Cardiac septum (tissue), 1 donor: ENCODE results near the gene SMARCC2. TPM values are rescaled to one million over a fixed set of nuclear protein-coding genes. Genes with fewer than 3 reads are reported as not detected.
A peak's percentile ranks its signal among the peaks of the same experiment; 100 is the strongest.
"Not testable (repeated sequence)": the region's sequence is repeated elsewhere in the genome, so short reads cannot be mapped to it uniquely, and the experiment has no call there.

Experiments
- DNase-seq: peaks from one replicate; pipeline ENCODE4 v3.0.0-alpha.2; 2020; ENCODE audit warnings: low spot score
- intact Hi-C: fragments of 100-400 bp; cut with DNase I; formaldehyde crosslinking; loops from one replicate; pipeline ENCODE4 v1.14.0; 2022
- total RNA-seq: library from RNA; stranded (reverse); fragmentation: NEBNext Ultra II Directional; extraction: Animal tissue kit (Norgen Biotek cat#: 25700); gene quantifications from one replicate; pipeline ENCODE4 v1.2.1, GENCODE V29; 2021
- donor health status: DM: no; HTN: no; CAD: no.

Gene SMARCC2
- total RNA-seq, 1 donor from 2014 or later, result 71.5 TPM

DNA sequence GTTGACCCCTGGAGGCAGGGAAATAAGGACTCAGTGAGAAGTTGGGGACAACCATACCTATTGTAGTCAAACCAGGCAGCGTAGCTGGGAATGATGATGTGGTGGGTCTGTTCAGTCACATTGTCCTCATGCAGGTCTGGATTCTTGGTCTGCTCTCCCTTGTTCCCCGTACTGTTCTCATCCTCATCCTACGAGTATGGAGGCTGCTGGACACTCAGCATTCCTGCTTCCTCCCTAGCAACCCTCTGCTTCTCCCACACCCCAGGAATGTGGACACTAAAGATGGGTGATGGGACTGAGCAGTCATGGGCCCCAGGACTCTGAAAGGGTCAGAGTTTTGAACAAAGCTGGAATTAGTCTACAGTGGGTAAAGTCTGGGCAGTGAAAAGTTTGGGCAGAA lies 10.9 kb downstream of the SMARCC2 start:
- intact Hi-C loops, result no loop called here
- no peak for DNase-seq

DNA sequence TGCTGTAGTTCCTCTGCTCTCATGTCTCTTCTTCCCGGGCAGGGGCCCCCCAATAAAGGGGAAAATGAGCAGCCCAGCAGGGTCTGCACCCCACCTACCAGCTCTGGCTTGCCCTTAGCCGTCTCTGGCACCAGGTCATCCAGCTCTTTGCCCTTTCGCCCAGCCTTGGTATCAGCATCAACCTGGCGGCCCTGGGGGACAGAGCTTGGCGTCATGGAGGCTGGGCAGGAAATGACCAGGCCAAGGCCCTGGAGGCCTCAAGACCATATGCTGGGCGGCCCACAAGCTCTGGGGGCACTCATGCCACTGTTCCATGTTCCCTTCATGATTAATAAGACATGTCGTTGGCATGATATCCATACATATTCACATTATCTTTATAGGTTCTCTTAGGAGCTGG lies 16.4 kb downstream of the SMARCC2 start:
- DNase-seq, result no peak
- intact Hi-C loops, result no loop called here

DNA sequence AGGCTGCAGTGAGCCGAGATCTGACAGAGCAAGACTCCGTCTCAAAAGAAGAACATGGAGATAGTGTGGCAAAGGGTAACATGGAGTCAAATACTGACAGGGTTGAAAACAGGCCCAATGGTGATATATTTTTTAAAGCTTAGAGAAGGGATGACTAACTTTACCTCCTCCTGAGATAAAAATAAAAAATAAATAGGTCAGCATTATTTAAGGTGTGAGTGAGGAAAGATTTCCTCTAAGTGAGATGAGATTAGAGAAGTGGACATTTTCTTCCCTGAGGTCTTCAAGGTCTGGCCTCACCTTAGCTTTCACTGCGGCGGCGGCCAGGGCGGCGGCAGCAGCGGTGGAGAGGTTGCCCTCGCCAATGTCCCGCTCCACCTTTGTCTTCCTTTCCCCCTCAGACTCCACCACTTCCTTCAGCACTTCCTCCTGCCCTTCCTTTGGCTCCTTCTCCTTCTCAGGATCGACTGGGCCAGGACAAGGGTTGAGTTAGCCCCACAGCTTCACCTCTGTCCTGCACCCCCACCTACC lies 20.0 kb downstream of the SMARCC2 start:
- intact Hi-C loops, result no loop called here
- no peak for DNase-seq

DNA sequence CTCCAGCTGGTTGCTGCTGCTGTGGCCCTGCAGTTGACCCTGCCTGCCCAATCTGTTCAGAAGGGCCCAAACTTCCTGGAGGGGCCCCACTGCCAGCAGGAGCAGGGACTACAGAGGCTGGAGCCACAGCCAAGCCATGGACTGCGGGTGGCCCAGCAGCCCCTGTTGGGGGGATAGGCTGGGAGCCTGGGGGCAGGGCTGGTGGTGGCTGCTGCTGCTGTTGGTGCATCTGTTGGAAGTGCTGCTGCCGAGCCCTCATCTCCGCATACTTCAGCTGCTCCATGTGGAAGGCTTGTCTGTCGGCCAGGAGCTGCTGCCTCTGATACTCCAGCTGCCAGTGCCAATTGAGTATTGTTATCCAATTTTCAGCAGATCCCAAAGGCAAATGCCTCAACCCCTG lies 23.9 kb downstream of the SMARCC2 start:
- no peak for DNase-seq
- intact Hi-C loops, result no loop called here

DNA sequence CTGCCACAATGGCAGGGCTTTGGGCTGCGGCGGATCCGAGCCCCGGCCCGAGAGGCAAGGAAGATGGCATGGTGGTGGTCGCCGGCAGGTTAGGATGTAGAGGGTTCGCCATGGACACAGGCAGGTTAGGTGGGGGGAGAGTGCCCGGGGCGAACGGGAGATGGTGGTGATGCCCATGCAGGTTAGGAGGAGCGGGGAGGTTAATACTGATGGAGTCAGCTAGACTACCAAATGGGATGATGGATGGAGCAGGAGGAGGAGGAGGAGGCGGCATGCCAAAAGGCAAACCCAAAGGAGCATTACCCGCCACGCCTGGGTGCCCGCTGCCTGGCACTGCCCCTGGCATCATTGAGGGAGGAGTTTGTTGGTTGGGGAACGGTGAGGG lies 24.9 kb downstream of the SMARCC2 start:
- DNase-seq, result no peak
- intact Hi-C loops, result no loop called here

DNA sequence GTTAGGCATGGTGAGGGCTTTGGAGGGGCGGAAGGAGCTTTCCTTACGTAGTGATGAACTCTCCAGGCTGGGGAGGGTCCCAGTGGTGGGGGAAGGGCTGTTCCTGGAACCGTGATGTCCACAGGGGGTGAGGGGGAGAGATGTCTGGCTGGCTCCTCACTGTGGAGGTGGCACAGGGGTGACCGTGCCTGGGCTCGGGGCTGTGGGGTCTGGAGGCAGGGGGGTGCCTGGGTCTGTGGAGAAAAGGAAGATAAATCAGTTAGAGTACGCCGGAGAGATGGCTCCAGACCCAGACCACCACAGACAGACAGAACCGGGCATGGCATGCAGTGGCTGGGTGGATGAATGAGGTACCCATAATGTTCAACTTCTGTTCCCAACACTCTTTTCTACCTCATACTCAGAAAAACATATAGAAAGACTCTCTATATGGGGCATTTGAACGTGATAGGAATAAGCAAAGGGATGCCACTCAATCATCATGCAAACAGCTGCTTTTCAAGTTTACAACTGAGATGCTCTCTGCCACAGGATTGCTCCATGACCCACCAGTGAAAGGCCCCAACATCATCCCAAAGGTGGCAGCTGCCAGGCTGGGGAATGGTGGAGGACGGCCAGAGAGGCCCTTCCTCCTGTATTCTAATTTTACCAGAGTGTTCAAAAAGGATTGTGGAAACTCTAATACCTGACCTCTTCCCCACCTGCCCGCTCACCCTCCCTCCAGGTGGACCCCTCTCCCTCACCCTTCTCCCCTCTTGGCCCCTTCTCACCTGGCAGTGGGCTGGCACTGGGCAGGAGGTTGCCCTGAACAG lies 25.5 kb downstream of the SMARCC2 start:
- DNase-seq, result no peak
- intact Hi-C loops, result no loop called here

DNA sequence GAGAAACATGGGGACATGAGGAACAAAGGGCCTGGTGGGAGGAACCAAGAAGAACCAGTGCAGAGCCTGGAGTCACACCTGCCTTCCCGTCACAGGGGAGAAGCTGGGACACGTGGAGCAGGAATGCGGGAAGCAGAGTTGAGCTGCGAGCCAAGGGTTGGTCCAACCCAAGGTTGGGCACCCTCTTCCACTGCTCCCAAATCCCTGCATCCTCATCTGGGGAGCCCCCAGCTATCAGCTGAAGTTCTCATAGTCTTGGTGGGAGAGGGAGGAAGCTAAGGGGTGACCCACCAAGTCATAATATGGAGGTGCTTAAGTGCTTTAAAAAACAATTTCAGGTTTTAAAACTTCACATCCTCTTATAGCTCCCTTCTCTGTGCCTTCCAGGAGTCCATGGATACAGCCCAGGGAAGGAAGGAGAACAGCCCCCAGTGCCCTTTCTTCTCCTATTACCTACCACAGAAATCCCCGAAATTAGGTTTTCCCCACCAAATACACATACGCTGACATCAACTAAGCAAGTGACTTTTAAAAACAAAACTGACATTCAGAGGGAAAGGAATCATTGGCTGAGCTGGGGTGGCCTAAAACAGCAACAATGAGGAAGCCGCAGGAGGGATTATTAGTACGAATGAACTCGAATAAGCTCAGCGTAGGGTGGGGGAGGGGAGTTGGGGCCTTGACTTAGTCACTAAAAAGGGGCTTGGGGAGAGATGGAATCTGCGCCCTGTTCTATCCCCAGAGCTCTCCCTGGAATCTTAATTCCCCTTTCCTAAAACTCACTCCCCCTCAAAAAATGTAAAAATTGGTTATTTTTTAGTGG lies 26.6 kb downstream of the SMARCC2 start:
- intact Hi-C loops, result no loop called here
- no peak for DNase-seq

DNA sequence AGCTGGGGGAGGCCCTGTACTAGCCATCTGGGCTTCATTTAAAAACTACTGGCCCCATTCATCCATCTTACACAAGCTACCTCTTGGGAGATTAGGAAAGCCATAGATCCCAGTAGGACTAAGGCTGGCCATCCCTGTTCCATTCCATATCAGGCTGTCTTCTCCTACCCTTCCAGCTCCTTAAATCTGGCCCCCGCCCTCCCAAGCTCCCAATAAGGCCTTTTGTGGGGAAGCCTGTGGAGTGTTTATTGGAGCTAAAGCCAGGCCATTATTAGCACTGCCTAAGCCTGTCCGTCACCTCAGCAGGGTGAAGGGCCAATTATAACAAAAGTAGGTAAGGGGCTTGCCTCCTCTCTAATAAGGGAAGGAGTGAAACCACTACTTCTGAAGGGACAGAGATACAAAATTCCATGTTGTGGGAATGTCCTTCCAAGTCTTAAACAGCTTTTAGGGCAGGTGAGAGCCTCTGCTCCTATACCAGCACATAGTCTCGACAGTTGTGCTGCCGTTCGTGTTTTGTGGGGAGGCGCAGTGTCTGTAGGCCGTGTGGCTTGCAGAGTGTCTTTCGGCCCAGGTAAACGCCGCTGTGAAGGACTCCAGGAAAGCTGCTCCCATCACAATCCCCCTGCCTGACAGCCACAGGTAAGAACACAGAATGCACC lies 27.5 kb downstream of the SMARCC2 start:
- intact Hi-C loops, result no loop called here
- DNase-seq, result no peak

DNA sequence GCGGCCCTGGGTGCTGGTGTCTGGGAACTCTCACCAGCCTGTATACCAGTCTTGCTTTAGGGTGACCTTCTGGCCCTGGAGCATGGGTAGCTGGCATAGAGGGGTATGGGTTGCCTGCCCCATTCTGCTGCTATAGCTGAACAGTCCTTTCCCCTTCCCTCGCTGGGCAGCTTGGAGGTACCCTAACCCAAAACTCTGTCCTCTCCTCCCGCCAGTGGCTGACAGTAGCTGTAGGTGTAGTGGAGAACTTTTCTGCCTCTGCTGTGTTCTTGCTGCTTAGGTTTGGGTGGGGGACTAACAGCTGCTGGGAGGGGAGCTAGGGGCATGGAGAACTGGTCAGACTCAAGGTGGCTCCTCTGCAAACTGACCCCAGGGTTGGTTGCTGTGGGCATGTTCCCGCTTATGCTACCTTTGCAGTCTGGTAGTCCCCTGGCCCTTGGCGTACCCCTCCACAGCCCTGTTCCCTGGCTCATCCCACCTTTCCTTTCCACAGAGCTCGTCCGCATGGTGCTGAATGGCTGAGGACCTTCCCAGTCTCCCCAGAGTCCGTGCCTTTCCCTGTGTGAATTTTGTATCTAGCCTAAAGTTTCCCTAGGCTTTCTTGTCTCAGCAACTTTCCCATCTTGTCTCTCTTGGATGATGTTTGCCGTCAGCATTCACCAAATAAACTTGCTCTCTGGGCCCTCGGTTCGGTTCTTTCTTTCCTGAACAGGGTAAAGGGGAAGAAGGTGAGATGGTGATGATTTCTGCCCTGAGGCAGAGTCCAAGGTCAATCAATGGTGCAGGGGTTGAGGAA lies 28.2 kb downstream of the SMARCC2 start:
- intact Hi-C loops, result no loop called here
- no peak for DNase-seq

DNA sequence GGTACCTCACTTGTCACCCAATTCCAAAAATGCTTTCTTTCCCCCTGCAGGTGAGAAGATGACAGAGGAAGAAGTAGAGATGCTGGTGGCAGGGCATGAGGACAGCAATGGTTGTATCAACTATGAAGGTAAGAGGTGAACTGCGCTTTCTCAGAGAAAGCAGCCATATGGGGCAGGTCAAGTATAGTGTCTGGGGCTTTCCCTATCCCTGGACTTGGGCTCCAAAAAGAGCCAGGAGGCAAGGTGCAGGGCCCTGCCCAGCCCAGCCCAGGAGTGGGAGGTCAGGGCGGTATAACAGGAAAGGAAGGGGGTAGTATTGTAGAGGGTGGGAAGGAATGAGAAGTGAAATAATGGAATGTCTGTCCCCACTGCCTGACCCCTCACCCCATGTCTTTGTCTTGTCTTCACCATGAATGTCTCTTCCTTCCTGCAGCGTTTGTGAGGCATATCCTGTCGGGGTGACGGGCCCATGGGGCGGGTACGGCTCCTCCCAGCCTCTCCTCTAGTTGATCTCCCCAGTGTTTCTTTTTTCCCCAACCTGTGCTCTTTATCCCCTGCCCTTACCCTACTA lies 29.0 kb downstream of the SMARCC2 start:
- intact Hi-C loops, result no loop called here
- no peak for DNase-seq

DNA sequence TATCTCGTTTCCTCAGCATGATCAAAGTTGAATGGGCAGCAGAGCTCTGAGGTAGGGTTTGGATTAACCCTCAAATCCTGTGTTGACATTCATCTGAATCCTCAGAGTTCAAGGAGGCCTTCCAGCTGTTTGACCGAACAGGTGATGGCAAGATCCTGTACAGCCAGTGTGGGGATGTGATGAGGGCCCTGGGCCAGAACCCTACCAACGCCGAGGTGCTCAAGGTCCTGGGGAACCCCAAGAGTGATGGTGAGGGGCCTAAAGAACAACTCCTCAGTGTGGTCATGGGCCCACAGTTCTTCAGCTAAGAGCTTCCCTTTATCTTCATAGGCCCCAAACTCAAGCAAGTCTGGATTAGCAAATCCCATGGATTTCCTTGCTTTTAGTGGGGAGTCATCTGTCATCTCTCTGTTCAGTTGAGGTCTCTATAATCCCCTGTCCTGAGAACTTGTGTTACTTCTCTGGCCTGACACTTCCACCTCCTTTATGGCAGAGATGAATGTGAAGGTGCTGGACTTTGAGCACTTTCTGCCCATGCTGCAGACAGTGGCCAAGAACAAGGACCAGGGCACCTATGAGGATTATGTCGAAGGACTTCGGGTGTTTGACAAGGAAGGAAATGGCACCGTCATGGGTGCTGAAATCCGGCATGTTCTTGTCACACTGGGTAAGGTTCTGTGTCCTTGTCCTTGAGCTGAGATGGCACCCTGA lies 29.6 kb downstream of the SMARCC2 start:
- intact Hi-C loops, result loop anchor here (2.0 kb wide), 3 partner anchors 29 to 41 kb away; partner anchors contain the start of genes SMARCC2 and ZC3H10
- no peak for DNase-seq

DNA sequence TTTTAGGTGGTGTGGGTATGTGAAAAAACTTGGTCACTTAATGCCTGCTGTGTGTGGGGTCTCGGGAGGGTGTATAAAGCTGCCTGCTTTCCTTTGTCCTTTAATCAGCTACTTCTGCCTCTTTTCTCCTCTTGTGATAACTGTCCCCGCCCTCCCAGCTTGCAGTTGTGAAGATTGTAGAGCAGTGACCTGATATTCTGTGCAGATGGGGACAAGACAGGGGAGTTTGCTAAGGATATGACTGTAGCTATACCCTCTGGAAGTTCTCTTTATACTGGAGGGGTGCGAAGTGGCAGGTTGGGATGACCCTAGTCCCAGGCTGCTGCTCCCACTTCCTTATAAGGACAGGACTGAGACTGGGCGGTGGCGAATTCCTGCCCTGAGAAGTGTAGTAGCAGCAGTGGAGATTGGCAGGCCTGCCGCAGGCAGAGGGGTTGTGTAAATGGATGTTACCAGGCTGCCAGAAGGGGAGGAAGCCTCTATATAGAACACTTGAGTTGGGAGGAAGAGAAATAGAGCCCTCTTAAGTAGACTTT lies 30.3 kb downstream of the SMARCC2 start:
- DNase-seq, result peak; percentile 92
- intact Hi-C loops, result loop anchor here (2.0 kb wide), 3 partner anchors 30 to 40 kb away; partner anchors contain the start of genes SMARCC2 and ZC3H10

DNA sequence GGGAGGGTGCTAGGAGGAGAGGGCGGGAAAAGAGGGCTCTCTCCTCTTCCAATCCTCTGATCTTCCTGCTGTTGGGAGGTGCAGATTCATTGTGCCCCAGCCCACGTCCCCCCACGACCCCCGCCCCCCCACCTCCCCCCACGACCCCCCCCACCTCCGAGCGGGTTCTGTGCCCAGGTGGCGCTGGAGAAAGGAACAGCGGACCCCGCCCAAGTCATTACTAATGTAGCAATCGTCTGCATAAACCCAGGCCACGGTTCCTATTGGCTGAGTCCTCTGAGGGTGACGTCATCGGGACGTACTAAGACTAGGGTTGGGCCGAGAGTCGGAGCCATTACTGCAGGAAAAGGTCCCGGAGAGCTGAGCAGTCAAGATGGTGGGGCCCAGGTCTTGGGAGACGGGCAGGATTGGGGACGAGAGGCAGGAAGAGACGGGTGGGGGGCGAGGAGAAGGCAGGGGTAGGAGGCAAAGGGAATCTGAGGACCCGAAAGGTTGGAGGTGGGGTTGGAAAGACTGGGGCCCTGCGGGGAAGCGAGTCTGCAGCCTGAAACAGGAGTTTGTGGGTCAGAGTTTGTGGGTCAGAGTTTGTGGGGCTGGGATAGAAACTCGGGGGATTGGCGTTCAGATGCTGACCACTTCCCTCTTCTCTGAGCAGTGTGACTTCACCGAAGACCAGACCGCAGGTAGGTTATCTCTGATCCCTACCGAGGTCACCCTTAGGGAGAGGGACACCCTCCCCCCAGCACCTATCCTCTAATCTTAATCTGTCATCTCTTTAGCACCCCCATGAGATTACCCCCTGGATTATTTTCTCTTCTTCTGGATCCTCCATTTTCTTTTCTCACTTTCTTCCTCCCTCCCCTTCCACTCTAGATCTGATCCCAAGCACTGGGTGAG lies 31.0 kb downstream of the SMARCC2 start, which contains the start of gene MYL6:
Gene MYL6 (plus strand): TSS at position 331 of the 897 bp plus-strand sequence. CDS start 43 bp downstream, at position 374.
- peak; percentile 99 for DNase-seq
- intact Hi-C loops, result loop anchor here (2.0 kb wide), 3 partner anchors 31 to 39 kb away; partner anchors contain the start of genes SMARCC2 and ZC3H10

DNA sequence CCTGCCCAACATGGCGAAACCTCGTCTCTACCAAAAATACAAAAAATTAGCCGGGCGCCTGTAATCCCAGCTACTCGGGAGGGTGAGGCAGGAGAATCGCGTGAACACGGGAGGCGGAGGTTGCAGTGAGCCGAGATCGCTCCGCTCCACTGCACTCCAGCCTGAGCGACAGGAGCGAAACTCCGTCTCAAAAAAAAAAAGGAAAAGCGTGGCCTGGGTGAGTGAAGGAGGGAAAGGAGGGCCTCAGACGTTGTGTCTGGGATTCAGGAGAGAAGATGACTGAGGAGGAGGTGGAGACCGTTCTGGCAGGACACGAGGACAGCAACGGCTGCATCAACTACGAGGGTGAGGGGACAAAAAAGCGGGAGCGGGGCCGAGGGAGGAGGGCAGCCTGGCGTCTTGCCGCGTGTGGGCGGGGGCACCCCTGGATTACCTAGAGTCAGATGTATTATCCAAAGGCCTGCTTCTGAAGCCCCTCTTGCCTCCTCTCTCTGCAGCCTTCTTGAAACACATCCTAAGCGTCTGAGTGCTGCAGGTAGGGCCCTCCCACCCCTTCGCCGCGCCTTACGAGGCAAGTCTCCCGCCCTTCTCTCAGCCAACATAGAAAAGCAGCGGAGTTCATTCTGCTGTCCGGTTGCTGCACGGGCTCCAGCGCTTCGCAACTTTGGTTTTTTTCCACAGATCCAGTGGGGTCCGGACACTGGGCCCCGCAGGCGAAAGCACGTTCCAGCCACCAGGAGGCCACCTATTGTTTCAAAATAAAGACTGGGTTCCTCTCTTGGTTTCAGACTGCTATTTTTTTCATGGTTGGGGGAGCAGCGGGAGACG lies 31.9 kb downstream of the SMARCC2 start:
- peak; percentile 80 for DNase-seq
- intact Hi-C loops, result loop anchor here (2.0 kb wide), 3 partner anchors 31 to 39 kb away; partner anchors contain the start of genes SMARCC2 and ZC3H10

DNA sequence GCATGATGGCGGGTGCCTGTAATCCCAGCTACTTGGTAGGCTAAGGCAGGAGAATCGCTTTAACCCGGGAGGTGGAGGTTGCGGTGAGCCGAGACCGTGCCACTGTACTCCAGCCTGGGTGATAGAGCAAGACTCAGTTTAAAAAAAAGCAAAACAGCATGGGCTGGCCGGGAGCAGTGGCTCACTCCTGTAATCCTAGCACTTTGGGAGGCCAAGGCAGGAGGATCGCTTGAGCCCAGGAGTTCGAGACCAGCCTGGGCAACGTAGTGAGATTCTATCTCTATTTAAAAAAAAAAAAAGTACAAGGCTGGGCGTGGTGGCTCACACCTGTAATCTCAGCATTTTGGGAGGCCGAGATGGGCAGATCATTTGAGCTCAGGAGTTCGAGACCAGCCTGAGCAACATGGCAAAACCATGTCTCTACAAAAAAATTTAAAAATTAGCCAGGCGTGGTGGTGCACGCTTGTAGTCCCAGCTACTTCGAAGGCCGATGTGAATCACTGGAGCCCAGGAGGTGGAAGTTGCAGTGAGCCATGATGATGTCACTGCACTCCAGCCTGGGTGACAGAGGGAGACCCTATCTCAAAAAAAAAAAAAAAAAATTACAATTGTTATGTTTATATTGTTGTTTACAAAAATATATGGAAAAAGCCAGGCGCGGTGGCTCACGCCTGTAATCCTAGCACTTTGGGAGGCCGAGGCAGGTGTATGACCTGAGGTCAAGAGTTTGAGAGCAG lies 32.7 kb downstream of the SMARCC2 start:
- DNase-seq, intact Hi-C loops: not testable (repeated sequence)
